ENCODE measurements around the gene MKRN3.
"Not testable (repeated sequence)": the region's sequence is repeated elsewhere in the genome, so short reads cannot be mapped to it uniquely, and the experiment has no call there.

The MKRN3 gene

DNA sequence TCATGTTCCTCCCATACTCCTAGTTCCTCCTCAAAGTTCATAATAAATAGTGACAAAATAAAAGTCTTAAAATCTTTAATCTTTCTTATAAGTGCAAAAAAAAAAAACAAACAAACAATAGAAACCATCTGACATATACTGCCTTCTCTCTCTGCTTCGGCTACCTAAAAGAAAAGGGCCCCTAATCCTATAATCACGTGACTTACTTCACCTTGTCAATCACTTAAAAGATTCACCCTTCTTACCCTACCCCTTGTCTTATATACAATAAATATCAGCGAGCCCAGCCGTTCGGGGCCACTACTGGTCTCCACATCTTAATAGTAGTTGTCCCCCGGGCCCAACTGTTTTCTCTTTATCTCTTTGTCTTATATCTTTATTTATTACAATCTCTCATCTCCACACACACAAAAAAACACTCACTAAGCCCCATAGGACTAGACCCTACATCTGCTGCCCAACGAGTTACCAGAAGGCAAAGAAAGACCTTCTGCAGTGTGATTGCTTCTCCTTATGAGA lies 28.8 kb downstream of the MKRN3 start:
- no peak for DNase-seq

DNA sequence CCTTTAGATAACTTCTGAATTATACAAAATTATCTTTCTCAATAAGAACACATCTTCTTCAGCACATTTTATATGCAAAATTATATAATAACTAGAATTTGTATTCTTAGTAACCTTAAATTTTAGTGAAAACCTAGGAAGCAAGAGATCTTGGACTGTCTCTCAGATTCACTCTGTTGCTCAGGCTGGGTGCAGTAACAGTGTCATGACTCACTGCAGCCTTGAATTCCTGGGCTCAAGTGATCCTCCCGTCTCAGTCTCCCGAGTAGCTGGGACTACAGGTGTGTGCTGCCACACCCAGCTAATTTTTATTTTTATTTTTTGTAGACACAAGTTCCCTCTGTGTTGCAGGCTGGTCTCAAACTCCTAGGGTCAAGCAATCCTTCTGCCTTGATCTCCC lies 29.9 kb downstream of the MKRN3 start:
- DNase-seq, result no peak

DNA sequence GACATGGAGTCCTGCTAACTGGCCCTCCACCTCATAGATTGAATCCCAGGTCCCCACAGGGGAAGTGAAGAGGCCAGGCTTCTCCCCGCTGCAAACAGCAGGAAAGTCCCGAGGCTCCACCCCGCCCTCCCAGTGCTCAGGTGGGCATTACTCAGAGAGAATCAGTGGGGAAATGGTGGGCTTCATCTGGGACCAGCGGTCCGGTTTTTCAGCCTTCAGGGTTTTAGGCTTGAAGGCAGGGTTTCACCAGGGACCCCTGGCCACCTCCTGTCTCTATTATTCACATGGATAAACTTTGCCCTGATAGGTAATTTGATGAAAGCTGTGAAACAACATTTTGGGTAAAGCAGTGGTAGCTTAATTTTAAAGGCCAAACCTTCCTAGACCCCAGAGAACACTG lies 31.3 kb downstream of the MKRN3 start:
- DNase-seq, result no peak

DNA sequence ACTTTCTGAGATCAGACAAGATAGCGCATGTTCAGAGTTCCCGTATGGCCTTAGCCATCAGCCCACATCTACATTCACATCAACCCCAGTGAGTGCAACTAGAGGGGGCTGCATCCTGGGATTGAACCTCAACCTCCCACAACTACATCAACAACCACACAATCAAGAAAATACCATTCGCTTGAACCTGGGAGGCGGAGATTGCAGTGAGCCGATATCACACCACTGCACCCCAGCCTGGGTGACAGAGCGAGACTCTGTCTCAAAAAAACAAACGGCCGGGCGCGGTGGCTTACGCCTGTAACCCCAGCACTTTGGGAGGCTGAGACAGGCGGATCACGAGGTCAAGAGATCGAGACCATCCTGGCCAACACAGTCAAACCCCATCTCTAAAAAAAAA lies 31.8 kb downstream of the MKRN3 start:
- not testable (repeated sequence) for DNase-seq

DNA sequence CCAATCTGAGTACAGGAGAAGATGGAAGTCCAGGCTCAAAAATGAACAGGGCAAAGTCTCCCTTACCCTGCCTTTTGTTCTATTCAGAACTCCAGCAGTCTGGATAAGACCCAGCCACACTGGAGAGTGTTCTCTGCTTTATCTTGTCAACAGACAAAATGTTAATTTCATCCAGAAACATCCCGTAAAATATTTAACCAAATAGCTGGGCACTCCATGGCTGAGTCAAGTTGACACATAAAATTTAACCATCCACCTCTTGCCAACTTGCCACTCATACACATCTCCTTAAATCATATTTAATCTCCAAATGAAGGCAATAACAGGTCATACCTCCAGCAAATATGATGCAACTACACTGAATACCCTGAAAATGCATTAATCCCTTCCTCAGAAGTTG lies 33.6 kb downstream of the MKRN3 start:
- DNase-seq, result no peak

DNA sequence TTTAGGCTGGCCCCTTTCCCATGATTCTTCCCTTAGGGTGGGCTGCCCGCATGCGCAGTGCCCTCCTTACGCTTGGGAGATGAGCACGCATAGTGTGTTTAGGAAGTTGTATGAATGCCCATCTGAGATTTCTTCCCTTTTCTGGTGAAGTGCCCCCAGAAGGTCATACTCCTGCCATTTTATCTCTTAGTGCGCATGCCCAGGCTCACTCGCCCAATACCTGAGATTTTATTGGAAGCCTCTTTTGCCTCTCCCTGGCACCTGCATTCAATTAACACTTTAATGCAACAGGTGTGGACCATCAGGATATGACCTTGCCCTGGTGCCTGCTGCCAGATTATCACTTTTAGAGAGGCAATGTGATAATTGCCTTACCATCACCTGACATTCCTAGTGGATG lies 36.6 kb downstream of the MKRN3 start:
- DNase-seq, result no peak

DNA sequence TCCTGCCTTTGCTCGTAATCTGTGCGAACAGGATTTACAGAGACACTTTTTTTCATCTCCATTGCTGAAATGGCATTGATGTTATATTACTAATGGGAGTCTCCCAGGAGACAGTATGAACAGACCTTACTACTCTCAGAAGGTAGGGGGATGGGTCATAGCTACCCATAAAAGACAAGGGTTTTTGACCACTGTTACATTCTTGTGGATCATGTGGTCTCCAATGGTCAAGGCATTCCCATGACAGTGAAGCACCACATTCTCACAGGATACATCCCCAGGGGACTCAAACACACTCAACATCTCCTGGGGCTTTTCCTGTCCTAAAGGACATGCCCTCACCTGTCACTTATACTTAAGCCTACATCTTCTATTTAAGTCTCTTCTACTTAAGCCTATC lies 40.8 kb downstream of the MKRN3 start:
- DNase-seq, result no peak

DNA sequence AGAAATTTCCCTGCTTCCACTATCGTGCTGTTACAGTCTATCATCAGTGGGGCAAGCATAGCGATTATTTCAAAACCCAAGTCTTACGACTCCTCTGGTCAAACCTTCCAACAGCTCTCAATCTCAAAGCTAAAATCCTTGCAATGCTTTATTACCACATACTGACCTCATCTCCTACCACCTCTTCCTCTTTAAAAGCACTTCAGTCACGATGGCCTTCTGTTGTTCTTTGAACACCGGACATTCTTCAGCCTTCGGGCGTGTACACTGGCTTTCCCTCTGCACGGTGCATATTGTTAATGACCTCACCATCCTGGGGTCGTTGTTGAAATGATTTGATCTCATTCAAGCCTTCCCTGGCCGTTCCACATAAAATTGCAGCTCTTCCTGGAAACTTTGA lies 51.1 kb downstream of the MKRN3 start:
- no peak for DNase-seq
